GM19099 (cell line): ENCODE measurements around the gene SLC39A11.

ENCODE experiments used
- POLR2A ChIP-seq: IDR thresholded peaks from 3 replicates; pipeline ENCODE4 v1.6.1; 2011; ENCODE audit warnings: low read depth; ENCODE audit not compliant: insufficient read length; ENCODE audit errors: extremely low read depth

Gene SLC39A11

GRCh38 chr17:72792771-72793170 lies 299.7 kb downstream of the SLC39A11 start:
- no peak for TF ChIP-seq POLR2A

DNA sequence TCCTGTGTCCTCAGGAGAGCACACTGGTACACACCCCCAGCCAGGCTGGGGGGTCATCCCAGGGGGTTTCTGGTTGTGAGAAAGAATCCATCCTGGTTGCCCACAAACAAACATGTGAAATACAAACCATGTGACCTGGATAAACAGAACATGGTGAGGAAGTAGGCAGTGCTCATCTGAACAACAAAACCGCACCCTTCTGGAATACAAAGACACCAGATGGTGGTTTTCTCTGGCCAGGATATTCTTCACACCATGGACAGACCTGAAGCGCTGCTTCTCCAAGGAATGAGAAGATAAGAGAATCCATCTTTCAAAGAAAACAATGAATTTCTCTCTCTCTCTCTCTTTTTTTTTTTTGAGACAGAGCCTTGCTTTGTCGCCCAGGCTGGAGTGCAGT lies 302.3 kb downstream of the SLC39A11 start:
- no peak for TF ChIP-seq POLR2A

GRCh38 chr17:72789711-72790110 lies 302.8 kb downstream of the SLC39A11 start:
- TF ChIP-seq POLR2A, result no peak

- no peak for TF ChIP-seq POLR2A
Observed at GRCh38 chr17:72788950-72789585, 303.4 kb downstream of the SLC39A11 start.

DNA sequence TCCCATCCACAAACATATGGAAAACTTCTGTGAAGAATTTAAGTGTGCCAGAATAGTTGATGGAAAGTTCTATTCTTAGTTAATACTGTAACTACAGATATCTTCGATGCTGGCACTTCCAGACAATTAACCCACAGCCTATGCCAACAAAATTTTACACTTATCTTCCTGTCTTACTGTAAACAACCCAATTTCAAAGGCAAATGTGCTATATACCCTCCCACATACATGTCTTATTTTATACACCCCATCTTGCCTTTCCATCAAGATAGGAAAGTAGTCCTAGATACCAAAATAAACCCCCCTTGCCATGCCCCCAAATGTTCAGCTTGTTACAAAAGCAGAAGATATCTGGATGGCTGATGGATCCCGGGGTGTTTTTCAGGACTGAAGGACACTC lies 306.3 kb downstream of the SLC39A11 start:
- TF ChIP-seq POLR2A, result no peak

- no peak for TF ChIP-seq POLR2A
Observed at GRCh38 chr17:72782985-72783701, 309.3 kb downstream of the SLC39A11 start.

DNA sequence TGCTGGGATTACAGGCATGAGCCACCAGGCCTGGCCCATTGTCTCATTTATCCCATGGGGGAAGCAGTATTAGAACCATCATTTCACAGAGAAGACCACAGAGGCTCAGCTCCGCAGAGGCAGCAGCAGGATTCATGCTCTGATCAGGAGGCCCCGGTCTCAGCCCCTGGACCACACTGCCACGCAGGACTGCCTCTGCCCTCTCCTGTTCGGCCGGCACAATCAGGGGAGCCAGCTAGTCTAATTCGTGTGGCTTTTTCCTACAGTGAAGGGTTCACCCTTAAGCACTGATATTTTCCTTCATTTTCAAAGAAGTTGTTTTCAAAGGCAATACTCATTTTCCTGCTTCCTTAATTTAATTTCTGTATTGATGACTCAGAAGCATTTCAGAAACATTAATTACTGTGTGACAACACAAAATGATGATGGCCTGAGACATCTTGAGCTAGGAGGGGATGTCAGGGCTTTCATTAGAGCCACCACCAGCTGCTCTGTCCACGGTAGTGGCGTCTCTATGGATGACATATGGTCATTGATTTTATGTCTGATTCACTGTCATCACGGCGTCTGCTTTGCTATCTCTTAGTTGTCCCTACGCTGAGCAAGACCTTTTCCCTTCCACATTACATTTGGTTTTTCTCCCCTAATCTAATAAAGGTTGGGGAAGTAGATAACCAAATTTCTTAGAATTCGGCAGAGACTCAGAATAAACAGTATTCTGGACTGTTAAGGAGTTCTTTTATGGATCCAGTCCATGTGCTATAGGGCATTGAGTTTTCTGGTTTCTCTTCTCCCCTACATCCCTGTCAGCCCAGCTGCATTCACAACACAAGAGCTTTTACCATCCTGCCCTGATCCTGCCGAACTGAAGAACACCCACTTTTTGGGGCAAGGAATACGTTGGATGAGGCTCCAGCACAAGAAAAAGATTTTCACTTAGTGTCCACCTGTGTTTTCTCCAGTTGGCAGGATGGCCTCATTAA lies 314.0 kb downstream of the SLC39A11 start:
- TF ChIP-seq POLR2A, result no peak

- TF ChIP-seq POLR2A, result no peak
Observed at GRCh38 chr17:72775919-72776318, 316.6 kb downstream of the SLC39A11 start.

- TF ChIP-seq POLR2A, result no peak
Observed at GRCh38 chr17:72775237-72775636, 317.3 kb downstream of the SLC39A11 start.

- no peak for TF ChIP-seq POLR2A
Observed at GRCh38 chr17:72774236-72774635, 318.3 kb downstream of the SLC39A11 start.

DNA sequence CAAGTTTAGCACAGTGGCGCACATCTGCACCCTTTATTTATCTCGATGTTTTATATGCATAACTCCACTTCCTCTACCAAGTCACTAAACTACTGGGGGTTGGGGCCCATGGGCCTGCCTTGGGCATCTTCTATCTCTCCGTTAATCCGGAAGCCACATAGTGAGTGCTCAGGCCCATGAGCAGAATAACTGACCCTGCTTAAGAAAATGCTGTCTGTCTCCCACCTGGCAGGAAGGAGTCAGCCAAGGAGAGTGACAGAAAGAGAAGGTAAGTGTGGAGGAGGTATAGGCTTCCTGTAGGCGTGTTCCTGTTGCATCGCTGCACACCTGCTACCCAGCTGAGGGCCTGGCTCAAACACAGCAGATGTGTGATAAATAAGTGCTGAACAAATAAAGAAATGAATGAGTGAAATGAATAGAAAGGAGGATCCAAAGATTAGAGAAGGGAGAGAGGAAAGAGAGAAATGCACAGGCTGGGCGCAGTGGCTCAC lies 320.1 kb downstream of the SLC39A11 start:
- no peak for TF ChIP-seq POLR2A

- no peak for TF ChIP-seq POLR2A
Observed at GRCh38 chr17:72771734-72772133, 320.8 kb downstream of the SLC39A11 start.

DNA sequence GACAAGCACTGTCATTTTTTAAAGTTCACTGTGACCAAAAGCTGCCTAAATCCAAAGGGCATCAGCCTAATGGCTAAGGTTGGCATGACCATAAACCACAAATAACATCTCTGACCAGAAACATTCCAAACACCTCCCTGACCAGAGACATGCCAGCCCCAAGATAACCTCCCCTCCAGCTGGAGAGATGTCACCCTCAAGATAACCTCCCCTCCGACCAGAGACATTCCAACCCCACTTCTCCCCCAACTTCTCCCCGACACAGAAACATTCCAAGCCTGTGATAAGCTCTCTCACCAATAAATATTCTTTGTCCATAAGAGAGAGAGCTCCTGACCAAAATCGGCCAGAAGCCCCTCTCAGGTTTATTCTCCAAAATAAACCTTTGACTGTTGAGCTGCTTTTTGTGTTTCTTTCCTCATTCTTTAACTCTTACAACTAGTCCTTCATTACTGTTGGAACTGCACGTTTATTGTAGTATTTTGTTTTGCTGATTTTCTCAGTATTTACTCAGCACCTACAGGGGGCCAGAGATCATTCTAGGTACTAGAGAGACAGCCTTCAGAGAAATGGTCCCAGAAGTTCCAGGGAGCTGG lies 325.6 kb downstream of the SLC39A11 start:
- TF ChIP-seq POLR2A, result no peak

GRCh38 chr17:72765368-72766153 lies 326.9 kb downstream of the SLC39A11 start:
- TF ChIP-seq POLR2A, result no peak
